ENCODE results near the gene SLC25A21. TPM values are rescaled to one million over a fixed set of nuclear protein-coding genes. Genes with fewer than 3 reads are reported as not detected.

Gene SLC25A21
- total and polyA plus RNA-seq, 2 of the 13 experiments (the other 11 are each of a cell fraction or from before 2014, with no cell fraction given) = 1.9 to 2.9 TPM

- TF ChIP-seq KLF12 (CRISPR knock-in tag; IDR thresholded peaks at IDR 0.05; ENCODE audit: borderline replicate concordance) (peak; percentile 98), ZMYM3 (CRISPR knock-in tag; IDR thresholded peaks at IDR 0.05) (peak; percentile 78; the same call in 1 of the 2 replicates), KDM3A (CRISPR knock-in tag; IDR thresholded peaks at IDR 0.05; ENCODE audit: low read depth) (peak; percentile 96), NFE2L2 (IDR thresholded peaks at IDR 0.05; ENCODE audit: low read length) (no peak), ZNF329 (CRISPR knock-in tag; IDR thresholded peaks at IDR 0.05; ENCODE audit: low read depth) (peak; percentile 89), PHB2 (IDR thresholded peaks at IDR 0.05; ENCODE audit: partially characterized antibody) (no peak), SP5 (CRISPR knock-in tag; IDR thresholded peaks at IDR 0.05; ENCODE audit: borderline replicate concordance, low read depth) (peak; percentile 20; the same call in 1 of the 2 replicates), ZNF326 (CRISPR knock-in tag; IDR thresholded peaks at IDR 0.05; ENCODE audit: borderline replicate concordance) (no peak), ZNF773 (CRISPR knock-in tag; IDR thresholded peaks at IDR 0.05; ENCODE audit: borderline replicate concordance) (peak; percentile 98), TERF1 (CRISPR knock-in tag; IDR thresholded peaks at IDR 0.05) (no peak), HOXA7 (CRISPR knock-in tag; IDR thresholded peaks at IDR 0.05) (peak; percentile 94; the same call in 1 of the 2 replicates), ZFAT (CRISPR knock-in tag; conservative IDR thresholded peaks at IDR 0.05) (peak; percentile 99), IRF1 (CRISPR knock-in tag; IDR thresholded peaks at IDR 0.05; ENCODE audit: low read depth) (peak; percentile 77; the same call in 1 of the 2 replicates), ZNF563 (CRISPR knock-in tag; IDR thresholded peaks at IDR 0.05) (peak; percentile 99), ZNF710 (CRISPR knock-in tag; IDR thresholded peaks at IDR 0.05; ENCODE audit: borderline replicate concordance) (peak; percentile 98), ZNF678 (CRISPR knock-in tag; IDR thresholded peaks at IDR 0.05) (peak; percentile 97), ZNF230 (CRISPR knock-in tag; IDR thresholded peaks at IDR 0.05) (peak; percentile 99), SRSF4 (IDR thresholded peaks at IDR 0.05; ENCODE audit: low read depth, low read length, poor library complexity, severe bottlenecking) (no peak), ELF3 (CRISPR knock-in tag; IDR thresholded peaks at IDR 0.05) (peak; percentile 74), SPEN (CRISPR knock-in tag; IDR thresholded peaks at IDR 0.05; ENCODE audit: low read depth) (peak; percentile 94), TBX3 (IDR thresholded peaks at IDR 0.05; ENCODE audit: borderline replicate concordance) (no peak), RFX5 (IDR thresholded peaks at IDR 0.05; ENCODE audit: low read depth, low read length) (no peak), PRDM4 (CRISPR knock-in tag; IDR thresholded peaks at IDR 0.05; ENCODE audit: borderline replicate concordance) (peak; percentile 86), CBX1 (IDR thresholded peaks at IDR 0.05; ENCODE audit: low read depth) (peak; percentile 98), MIXL1 (CRISPR knock-in tag; IDR thresholded peaks at IDR 0.05) (peak; percentile 97)
Measured at GRCh38 chr14:37172024-37172869, at the start of gene SLC25A21 (continued).
